Natural killer cell (primary cell): ENCODE data around the gene MTCH2. TPM values are rescaled to one million over a fixed set of nuclear protein-coding genes. Genes with fewer than 3 reads are reported as not detected.

Source experiments
- ATAC-seq, 3 donors: fragments of 150-1000 bp in 2 of 3; fragments of 200-7000 bp in 1 of 3; cut with Tn5 transposase; 1 replicate in 1 of 3; 2 replicates in 2 of 3; pipeline ENCODE4 v1.10.0; 2021; ENCODE audit warnings: mild to moderate bottlenecking in 2 of 3, moderate library complexity in 2 of 3
- DNase-seq, 2 donors: peaks; one replicate each; pipeline versions ENCODE4 v3.0.0 to v3.0.0-alpha.2; 2013 to 2021; ENCODE audit warnings: mixed read lengths in 1 of 2
- H3K27ac ChIP-seq: one replicate; pipeline ENCODE4 v1.5.1; 2013; ENCODE audit warnings: mild to moderate bottlenecking, low read length
- H3K27me3 ChIP-seq: one replicate; pipeline ENCODE4 v1.6.1; 2013; ENCODE audit warnings: low read length; ENCODE audit not compliant: control insufficient read depth, insufficient read depth
- H3K36me3 ChIP-seq: one replicate; pipeline ENCODE4 v1.6.1; 2013; ENCODE audit warnings: low read length; ENCODE audit not compliant: control insufficient read depth, insufficient read depth
- H3K4me1 ChIP-seq: one replicate; pipeline ENCODE4 v1.6.1; 2013; ENCODE audit warnings: low read length; ENCODE audit not compliant: control insufficient read depth, insufficient read depth
- H3K4me3 ChIP-seq: one replicate; pipeline ENCODE4 v1.5.1; 2013; ENCODE audit warnings: low read length
- H3K9me3 ChIP-seq: one replicate; pipeline ENCODE4 v1.6.1; 2013; ENCODE audit warnings: low read length; ENCODE audit not compliant: control insufficient read depth, insufficient read depth
- H3K27ac Mint-ChIP-seq, 2 donors: one replicate each; pipeline ENCODE4 v1.8.0; 2022; ENCODE audit warnings: mild to moderate bottlenecking in 2 of 2, mixed read lengths in 2 of 2, moderate library complexity in 1 of 2
- H3K27me3 Mint-ChIP-seq, 2 donors: one replicate each; pipeline ENCODE4 v1.8.0; 2022; ENCODE audit warnings: low read depth in 2 of 2, mixed read lengths in 2 of 2
- H3K36me3 Mint-ChIP-seq: one replicate; pipeline ENCODE4 v1.8.0; 2022; ENCODE audit warnings: mixed read lengths
- H3K4me1 Mint-ChIP-seq, 2 donors: one replicate each; pipeline ENCODE4 v1.8.0; 2022; ENCODE audit warnings: mixed read lengths in 2 of 2
- H3K4me3 Mint-ChIP-seq: one replicate; pipeline ENCODE4 v1.8.0; 2022; ENCODE audit warnings: mild to moderate bottlenecking, moderate library complexity, mixed read lengths
- H3K9me3 Mint-ChIP-seq, 2 donors: one replicate each; pipeline ENCODE4 v1.8.0; 2022; ENCODE audit warnings: mixed read lengths in 2 of 2
- WGBS: methylation state at CpG from one replicate; pipeline ENCODE4 v1.1.7; 2013; ENCODE audit warnings: missing lambda C conversion rate; ENCODE audit not compliant: insufficient coverage; 5-methylcytosine and 5-hydroxymethylcytosine counted together
- intact Hi-C: fragments of 100-400 bp; cut with micrococcal nuclease; formaldehyde crosslinking; loops from one replicate; pipeline ENCODE4 v1.14.2; 2022
- total RNA-seq, 4 donors: library from RNA; stranded (reverse); fragments of 120-200 nt in 1 of 4; gene quantifications; one replicate each; pipeline versions ENCODE4 v1.2.3 to v1.2.4, GENCODE V29; 2013 to 2022
- TF ChIP-seq, protein P1 (sequence below): fragments of 200-600 bp; IDR thresholded peaks from one replicate; pipeline ENCODE4 v1.8.0; 2022; ENCODE audit warnings: antibody characterized with exemption

MTCH2 gene
- total RNA-seq, 3 donors from 2014 or later (not counting 1 experiment from before 2014, with no cell fraction given) = 25.0 to 32.4 (median 31.4) TPM

DNA sequence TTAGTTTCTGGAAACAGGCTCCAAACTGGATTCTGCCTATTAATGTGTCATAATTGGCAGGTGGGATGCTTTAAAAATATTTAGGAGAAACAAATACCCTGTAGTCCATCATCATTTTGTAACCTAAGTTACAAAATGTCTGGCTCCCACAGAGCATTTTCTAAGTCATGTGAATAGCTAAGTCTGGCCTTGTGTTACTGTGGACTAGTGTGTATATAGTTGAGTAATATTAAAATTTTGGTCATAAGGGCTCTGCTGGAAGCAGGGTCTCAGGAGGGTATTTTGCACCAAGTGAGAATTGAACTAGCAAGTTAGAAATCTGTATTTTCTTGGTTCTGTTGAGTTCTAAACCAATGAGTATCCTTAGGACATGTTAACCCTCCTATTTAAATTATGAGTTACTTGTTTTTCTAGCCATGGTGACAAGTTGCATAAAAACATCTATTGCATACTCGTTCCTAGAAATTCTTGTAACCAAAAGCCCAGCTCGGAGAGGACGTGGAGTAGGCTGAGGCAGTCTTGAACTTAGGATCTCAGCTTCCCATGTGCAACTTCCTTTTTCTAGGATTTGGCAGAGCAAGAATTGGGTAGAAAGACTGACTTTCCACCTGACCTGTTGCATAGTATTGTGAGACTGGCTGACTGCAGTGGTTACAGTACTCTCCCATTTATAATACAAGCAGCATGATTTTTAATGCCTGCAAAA is 71.6 kb downstream of the MTCH2 start:
- DNase-seq (no peak), ATAC-seq (no peak)
- no peaks in the 10 kb centered on the region for H3K36me3 Mint-ChIP-seq
- Histone ChIP-seq H3K27me3 (no peaks in the 10 kb centered on the region), H3K36me3 (peaks cover 41% of the 10 kb centered on the region), H3K4me1 (peaks cover 8% of the 10 kb centered on the region), H3K9me3 (no peaks in the 10 kb centered on the region), H3K27ac (no peak overlapping the region), H3K4me3 (no peak overlapping the region)
- peaks cover 16% of the 10 kb centered on the region in 2 donors for H3K4me1 Mint-ChIP-seq
- no peaks in the 10 kb centered on the region for H3K27me3 Mint-ChIP-seq
- no peak overlapping the region for H3K4me3 Mint-ChIP-seq
- H3K9me3 Mint-ChIP-seq = no peaks in the 10 kb centered on the region
- WGBS = 93% methylated on average over 3 of the region's 3 CpGs
- TF ChIP-seq, protein P1, sequence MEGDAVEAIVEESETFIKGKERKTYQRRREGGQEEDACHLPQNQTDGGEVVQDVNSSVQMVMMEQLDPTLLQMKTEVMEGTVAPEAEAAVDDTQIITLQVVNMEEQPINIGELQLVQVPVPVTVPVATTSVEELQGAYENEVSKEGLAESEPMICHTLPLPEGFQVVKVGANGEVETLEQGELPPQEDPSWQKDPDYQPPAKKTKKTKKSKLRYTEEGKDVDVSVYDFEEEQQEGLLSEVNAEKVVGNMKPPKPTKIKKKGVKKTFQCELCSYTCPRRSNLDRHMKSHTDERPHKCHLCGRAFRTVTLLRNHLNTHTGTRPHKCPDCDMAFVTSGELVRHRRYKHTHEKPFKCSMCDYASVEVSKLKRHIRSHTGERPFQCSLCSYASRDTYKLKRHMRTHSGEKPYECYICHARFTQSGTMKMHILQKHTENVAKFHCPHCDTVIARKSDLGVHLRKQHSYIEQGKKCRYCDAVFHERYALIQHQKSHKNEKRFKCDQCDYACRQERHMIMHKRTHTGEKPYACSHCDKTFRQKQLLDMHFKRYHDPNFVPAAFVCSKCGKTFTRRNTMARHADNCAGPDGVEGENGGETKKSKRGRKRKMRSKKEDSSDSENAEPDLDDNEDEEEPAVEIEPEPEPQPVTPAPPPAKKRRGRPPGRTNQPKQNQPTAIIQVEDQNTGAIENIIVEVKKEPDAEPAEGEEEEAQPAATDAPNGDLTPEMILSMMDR = no peak
- no peak overlapping the region for H3K27ac Mint-ChIP-seq
- intact Hi-C loops = no loop called here

DNA sequence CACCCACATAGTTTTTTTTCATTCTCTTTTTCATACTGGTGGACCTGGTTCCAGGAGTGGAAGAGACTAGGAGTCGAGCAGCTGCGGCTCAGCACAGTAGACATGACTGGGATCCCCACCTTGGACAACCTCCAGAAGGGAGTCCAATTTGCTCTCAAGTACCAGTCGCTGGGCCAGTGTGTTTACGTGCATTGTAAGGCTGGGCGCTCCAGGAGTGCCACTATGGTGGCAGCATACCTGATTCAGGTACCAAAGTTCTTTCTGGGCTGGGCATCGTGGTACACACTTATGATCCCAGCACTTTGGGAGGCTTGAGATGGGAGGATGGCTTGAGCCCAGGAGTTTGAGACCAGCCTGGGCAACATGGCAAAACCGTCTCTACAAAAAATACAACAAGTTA is 72.7 kb downstream of the MTCH2 start:
- Histone ChIP-seq H3K4me3 (no peak overlapping the region), H3K36me3 (peaks cover 36% of the 10 kb centered on the region), H3K9me3 (no peaks in the 10 kb centered on the region), H3K27ac (no peak overlapping the region), H3K4me1 (peaks cover 15% of the 10 kb centered on the region), H3K27me3 (no peaks in the 10 kb centered on the region)
- no peak overlapping the region for H3K27ac Mint-ChIP-seq
- H3K4me3 Mint-ChIP-seq = no peak overlapping the region
- 96% methylated on average over 7 of the region's 7 CpGs for WGBS
- no peaks in the 10 kb centered on the region for H3K27me3 Mint-ChIP-seq
- intact Hi-C loops = no loop called here
- DNase-seq = no peak
- TF ChIP-seq, protein P1 = no peak
- no peak for ATAC-seq
- H3K4me1 Mint-ChIP-seq = peaks cover 21 to 24% of the 10 kb centered on the region in 2 donors
- H3K36me3 Mint-ChIP-seq = no peaks in the 10 kb centered on the region
- no peaks in the 10 kb centered on the region for H3K9me3 Mint-ChIP-seq

Other genes with a start within 250 kb of the MTCH2 start
- 10 to 100 TPM; 29.1 to 34.7 (median 32.6) TPM for gene SLC39A13, start 234.0 kb downstream of the MTCH2 start, total RNA-seq
- gene PSMC3, start 216.1 kb downstream of the MTCH2 start, total RNA-seq = 10 to 100 TPM; 74.0 to 85.9 (median 77.7) TPM
- gene RAPSN, start 193.4 kb downstream of the MTCH2 start, total RNA-seq = 1 to 10 TPM; 1.6 to 2.2 (median 1.7) TPM
- 100 to 1,000 TPM; 128 to 168 (median 162) TPM for gene CELF1, start 89.4 kb downstream of the MTCH2 start, total RNA-seq
- gene PTPMT1, start 77.0 kb downstream of the MTCH2 start, total RNA-seq = 10 to 100 TPM; 19.4 to 28.6 (median 20.4) TPM
- 10 to 100 TPM; 17.7 to 24.1 (median 20.9) TPM for gene KBTBD4, start 63.6 kb downstream of the MTCH2 start, total RNA-seq
- 100 to 1,000 TPM; 114 to 138 (median 115) TPM for gene NDUFS3, start 63.5 kb downstream of the MTCH2 start, total RNA-seq
- gene FAM180B, start 55.9 kb downstream of the MTCH2 start, total RNA-seq = under 1 TPM in 1 of 3 donors, not detected in 2; 0.25 TPM
- 1 to 10 TPM in 2 of 3 donors, under 1 TPM in 1; 0.78 to 2.0 (median 1.3) TPM for gene C1QTNF4, start 48.1 kb downstream of the MTCH2 start, total RNA-seq
- 1 to 10 TPM; 6.1 to 8.5 (median 8.2) TPM for gene AGBL2, start 72.8 kb upstream of the MTCH2 start, total RNA-seq
- gene FNBP4, start 124.8 kb upstream of the MTCH2 start, total RNA-seq = 100 to 1,000 TPM; 205 to 252 (median 214) TPM
- gene NUP160, start 205.8 kb upstream of the MTCH2 start, total RNA-seq = 10 to 100 TPM; 36.6 to 53.3 (median 43.5) TPM